GM10266 (cell line): ENCODE data around the gene MAGI1.

ENCODE experiments used
- DNase-seq: peaks from one replicate; pipeline ENCODE4 v3.0.0; 2012; ENCODE audit errors: extremely low spot score
- TF ChIP-seq, protein P1 (sequence below): IDR thresholded peaks from 2 replicates; pipeline ENCODE4 v1.5.1; 2012; ENCODE audit warnings: mild to moderate bottlenecking, low read depth; ENCODE audit not compliant: control insufficient read depth, insufficient read depth; ENCODE audit errors: missing control alignments

MAGI1 gene

DNA sequence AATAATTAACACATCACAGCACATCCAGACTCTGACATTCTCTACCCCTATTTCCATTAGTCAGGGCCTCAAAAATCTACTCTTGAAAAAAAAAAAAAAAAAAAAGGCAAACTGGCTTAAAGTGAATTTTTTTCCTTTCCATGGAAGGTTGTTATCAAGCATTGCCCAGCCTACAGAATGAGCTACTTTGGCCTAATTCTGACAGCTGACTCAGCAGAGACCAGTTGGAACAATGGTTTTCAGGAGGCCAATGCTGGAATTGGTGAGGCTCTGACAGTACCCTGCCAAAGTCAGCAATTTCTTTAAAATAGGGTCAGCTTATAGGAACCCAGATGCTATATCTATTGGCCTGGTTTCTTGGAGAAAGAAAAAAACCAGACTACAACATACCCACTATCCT is 454.7 kb downstream of the MAGI1 start:
- no peak for DNase-seq
- TF ChIP-seq, protein P1, sequence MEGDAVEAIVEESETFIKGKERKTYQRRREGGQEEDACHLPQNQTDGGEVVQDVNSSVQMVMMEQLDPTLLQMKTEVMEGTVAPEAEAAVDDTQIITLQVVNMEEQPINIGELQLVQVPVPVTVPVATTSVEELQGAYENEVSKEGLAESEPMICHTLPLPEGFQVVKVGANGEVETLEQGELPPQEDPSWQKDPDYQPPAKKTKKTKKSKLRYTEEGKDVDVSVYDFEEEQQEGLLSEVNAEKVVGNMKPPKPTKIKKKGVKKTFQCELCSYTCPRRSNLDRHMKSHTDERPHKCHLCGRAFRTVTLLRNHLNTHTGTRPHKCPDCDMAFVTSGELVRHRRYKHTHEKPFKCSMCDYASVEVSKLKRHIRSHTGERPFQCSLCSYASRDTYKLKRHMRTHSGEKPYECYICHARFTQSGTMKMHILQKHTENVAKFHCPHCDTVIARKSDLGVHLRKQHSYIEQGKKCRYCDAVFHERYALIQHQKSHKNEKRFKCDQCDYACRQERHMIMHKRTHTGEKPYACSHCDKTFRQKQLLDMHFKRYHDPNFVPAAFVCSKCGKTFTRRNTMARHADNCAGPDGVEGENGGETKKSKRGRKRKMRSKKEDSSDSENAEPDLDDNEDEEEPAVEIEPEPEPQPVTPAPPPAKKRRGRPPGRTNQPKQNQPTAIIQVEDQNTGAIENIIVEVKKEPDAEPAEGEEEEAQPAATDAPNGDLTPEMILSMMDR, result no peak

- TF ChIP-seq, protein P1, result no peak
- DNase-seq, result no peak
Observed at GRCh38 chr3:65583188-65583587, 455.5 kb downstream of the MAGI1 start.

DNA sequence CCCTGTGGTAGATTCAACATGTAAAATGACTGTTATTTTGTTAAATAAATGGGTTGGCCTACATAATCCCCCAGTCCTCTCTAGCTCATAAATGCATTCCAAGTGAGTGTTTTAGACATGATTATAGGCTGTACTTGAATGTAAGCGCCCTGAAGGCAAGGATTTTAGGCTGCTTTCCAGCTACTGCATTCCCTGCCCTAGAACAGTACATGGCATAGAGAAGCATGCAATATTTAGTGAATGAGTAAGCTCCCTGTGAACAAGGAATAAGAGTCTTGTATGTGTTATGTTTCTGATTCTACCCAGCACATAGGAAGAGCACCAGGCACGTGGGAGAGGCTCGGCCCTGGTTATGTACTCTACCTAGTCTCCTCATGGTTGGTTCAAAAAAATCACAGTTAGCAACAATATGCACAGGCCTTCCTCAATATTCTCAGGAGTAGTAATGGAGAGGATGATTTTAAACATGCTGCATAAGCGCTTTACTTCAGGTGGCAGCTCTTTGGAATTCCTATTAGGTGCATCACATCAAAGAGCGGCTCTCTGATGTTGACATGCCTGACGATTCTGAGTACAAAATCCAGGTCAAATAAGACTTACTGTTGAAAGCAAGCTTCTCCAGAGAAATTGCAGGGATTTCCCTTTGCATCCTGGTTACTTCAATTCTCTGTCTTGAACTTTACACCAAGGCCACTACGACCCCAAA is 456.6 kb downstream of the MAGI1 start:
- TF ChIP-seq, protein P1, result no peak
- DNase-seq, result no peak

DNA sequence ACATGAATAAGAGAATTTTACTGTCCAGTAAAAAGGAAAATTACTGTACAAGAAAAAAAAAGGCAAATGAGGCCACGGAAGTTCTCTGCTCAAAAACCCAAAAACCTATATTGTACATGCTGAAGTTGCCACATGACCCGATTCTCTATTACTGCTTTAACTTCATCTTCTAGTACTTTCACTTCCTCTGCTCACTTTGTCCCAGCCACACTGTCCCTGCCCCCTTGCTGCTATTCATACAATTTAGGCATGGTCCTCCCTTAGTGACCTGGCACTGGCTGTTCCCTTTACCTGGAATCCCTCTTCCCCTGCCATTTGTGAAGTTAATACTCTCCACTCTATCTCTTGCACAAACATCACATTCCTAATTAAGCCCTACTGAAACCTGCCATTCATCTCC is 457.4 kb downstream of the MAGI1 start:
- no peak for DNase-seq
- TF ChIP-seq, protein P1, result no peak

DNA sequence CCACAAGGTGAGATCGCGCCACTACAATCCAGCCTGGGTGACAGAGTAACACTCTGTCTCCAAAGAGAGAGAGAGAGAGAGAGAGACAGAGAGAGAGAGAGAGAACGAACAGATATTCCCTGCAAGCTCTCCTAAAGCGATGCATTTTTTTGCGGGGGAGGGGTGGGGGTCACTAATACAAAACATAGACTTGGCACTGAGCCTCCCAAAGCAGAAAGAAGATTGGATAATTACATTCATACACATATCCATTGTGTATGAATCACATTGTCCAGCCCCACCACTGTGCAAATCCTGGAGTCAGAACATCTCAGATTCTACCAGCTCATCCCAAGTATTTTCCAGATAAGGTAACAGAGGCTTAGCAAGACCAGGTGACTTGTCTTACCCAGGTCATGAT is 459.9 kb downstream of the MAGI1 start:
- no peak for DNase-seq
- TF ChIP-seq, protein P1, result no peak

- TF ChIP-seq, protein P1, result no peak
- no peak for DNase-seq
Observed at GRCh38 chr3:65577843-65578430, 460.8 kb downstream of the MAGI1 start.

GRCh38 chr3:65576966-65577365 is 461.8 kb downstream of the MAGI1 start:
- DNase-seq, result no peak
- TF ChIP-seq, protein P1, result no peak
